D721Med (cell line): Measurements from ENCODE around the gene FAM163A.

ENCODE experiments used
- DNase-seq: peaks from one replicate; pipeline ENCODE4 v3.0.0; 2011; ENCODE audit warnings: low spot score; ENCODE audit not compliant: insufficient read length
- FAIRE-seq: peaks from 2 replicates; lab custom pipeline; 2011; peaks lifted over from hg19 to GRCh38; lab: Jason Lieb, UNC
- CTCF ChIP-seq: IDR thresholded peaks from 2 replicates; pipeline ENCODE4 v1.5.1; 2012; ENCODE audit warnings: mild to moderate bottlenecking, control low read depth; ENCODE audit not compliant: insufficient read depth; ENCODE audit errors: missing control alignments

The FAM163A gene

DNA sequence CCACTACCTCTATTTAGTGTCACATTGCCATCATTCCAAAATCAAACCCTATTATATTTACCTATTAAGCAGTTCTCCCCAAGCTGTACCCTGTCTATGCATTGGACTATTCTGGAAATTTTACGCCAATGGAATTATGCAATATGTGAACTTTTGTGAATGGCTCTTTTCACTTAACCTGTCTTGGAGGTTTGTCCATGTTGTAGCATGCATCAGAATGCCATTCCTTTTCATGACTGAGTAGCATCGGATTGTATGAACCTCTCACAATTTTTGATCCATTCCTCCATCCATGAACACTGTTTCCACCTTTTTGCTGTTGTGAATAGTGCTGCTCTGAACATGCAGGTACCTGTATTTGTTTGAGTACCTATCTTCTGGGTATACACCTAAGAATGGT lies 33.7 kb downstream of the FAM163A start:
- no peak for FAIRE-seq
- TF ChIP-seq CTCF = no peak
- no peak for DNase-seq

DNA sequence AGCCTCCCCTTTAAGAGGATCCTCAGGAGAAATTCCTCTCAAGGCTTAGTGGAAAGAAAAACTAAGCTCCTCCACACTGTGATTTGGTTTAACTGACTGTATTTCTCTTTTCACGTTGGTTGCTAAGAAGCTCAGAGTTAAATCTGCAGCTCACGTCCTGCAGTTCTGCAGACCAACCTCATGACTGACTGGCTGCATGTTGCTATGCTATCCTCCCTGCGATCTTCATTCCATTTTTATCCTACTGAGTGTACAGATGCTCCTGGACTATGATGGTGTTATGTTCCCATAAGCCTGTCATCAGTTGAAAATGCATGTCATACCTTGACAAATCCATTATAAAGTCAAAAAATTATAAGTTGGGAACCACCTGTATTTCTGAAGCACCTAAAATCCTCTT lies 34.6 kb downstream of the FAM163A start:
- no peak for TF ChIP-seq CTCF
- no peak for FAIRE-seq

GRCh38 chr1:179779645-179780272 lies 36.7 kb downstream of the FAM163A start:
- FAIRE-seq (no peak), DNase-seq (no peak)
- TF ChIP-seq CTCF = no peak

More for the DNA sequence above, 34.6 kb downstream of the FAM163A start:
- no peak for DNase-seq

- DNase-seq (no peak), FAIRE-seq (no peak)
- TF ChIP-seq CTCF = no peak
These were observed 38.9 kb downstream of the FAM163A start for GRCh38 chr1:179781962-179782361.

DNA sequence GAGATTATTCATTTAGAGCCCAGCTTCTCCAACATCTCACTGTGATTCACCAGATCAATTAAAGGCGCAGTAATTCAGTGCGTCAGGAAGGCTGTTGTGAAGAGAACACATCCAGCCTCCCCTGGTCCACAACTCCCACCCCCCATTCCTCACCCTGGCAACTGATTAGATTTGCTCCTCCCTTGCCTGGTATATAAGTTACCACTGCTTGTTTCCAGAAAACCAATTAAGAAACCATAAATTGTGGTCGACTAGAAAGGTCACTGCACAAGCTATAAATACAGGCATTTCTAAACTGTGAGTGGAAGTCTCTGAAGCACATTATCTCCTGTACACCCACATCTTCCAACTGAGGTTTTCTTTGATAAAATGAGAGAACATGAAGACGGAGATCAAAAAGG lies 41.9 kb downstream of the FAM163A start:
- TF ChIP-seq CTCF = no peak
- no peak for FAIRE-seq
- no peak for DNase-seq

DNA sequence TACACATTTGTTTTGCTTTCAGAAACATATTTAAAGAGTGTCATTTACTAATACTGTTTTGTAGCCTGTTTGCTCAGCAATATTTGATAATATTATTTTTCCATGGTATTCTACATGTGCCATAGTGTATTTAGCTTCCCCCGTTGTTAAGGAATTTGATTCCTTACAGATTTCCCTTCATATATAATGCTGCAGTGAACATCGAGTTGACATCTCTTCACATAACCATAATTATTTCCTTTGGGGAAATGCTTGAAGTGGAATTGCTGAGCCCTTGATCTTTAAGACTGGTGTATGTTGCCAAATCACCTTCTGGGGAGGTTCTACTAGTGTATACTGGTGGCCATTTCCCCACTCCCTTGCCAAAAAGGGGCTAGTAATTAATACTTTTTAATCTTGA lies 42.6 kb downstream of the FAM163A start:
- DNase-seq (no peak), FAIRE-seq (no peak)
- no peak for TF ChIP-seq CTCF

DNA sequence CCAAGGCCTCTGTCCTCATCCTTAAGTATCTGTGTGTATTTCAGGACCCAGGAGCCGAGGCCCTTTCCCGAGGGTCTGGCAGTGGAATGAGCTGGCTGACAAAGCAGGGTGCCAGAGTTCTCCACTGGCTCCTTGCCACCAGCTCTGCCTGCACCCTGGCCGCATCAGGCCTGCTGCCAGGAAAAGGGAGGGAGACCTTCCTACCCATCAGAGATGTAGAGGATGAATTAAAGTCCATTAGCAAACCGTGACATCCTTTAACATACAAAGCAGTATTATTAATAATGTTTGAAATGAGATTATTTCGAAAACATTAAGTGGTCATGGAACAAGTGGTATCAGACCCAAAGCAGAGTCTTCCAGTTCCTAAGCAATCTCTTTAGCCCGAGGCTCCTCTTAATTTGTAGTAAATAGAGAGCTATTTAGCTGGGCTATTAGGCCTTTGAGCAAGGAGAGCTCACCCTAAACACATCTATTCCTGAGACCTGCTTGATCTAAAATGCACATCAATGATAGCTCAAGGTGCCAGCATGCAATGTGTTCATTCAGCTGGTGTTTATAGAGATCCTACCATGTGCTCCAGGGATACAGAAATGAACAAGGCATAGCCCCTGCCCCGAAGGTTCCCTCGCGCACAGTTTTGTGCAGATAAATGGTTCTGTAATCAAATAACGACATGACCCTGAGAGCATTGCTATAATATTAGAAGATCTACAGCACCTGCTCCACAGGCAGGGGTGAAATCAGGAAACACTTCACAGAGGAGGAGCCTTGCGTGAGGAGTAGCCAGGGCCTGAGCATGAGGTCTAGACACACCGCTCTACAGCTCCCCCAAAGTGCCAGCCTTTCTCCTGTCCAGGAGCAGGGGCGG lies 44.0 kb downstream of the FAM163A start:
- DNase-seq (no peak), FAIRE-seq (no peak)
- no peak for TF ChIP-seq CTCF
